ENCODE measurements around the gene S1PR5. TPM values are rescaled to one million over a fixed set of nuclear protein-coding genes. Genes with fewer than 3 reads are reported as not detected.

S1PR5 gene
- total RNA-seq, 3 donors from 2014 or later (not counting 1 experiment from before 2014, with no cell fraction given) = 307 to 433 (median 368) TPM

DNA sequence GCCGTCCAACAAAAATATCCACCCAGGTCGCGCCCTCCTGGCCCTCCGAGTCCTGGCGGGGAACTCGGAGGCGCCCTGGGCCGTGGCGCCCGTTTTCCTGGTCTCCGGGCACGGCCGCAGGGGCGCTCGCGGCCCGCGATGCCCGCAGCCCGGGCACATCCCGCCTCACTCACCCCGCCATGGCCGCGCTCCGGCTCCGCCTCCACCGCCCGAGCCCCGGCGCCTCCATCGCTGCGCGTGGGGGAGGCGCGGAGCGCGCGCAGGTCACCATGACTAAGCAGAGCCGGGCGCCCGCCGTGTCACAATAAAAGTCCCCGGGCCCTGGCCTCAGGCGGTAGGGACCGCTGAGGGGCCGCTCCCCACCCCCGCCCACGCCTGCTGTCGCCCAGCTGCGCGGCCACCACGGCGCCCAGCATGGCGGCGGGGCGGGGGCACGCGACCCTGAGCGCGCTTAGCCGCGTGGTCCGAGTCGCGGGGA is 14.7 kb downstream of the S1PR5 start:
- peaks cover 61% of the 10 kb centered on the region for H3K4me1 ChIP-seq (ENCODE audit: control insufficient read depth, insufficient read depth, low read length)
- Mint-ChIP-seq H3K4me3 (peak overlapping the region; percentile 88), H3K36me3 (no peaks in the 10 kb centered on the region), H3K4me1 (peaks cover 34 to 53% of the 10 kb centered on the region in 2 donors), H3K27me3 (ENCODE audit: low read depth in 2 of 2) (no peaks in the 10 kb centered on the region), H3K9me3 (no peaks in the 10 kb centered on the region), H3K27ac (peak overlapping the region; percentile 84 to 96)
- no peaks in the 10 kb centered on the region for H3K9me3 ChIP-seq (ENCODE audit: control insufficient read depth, insufficient read depth, low read length)
- peaks cover 13% of the 10 kb centered on the region for H3K36me3 ChIP-seq (ENCODE audit: control insufficient read depth, insufficient read depth, low read length)
- H3K4me3 ChIP-seq (ENCODE audit: low read length) = peak overlapping the region; percentile 99
- H3K27ac ChIP-seq (ENCODE audit: low read length) = peak overlapping the region; percentile 98
- TF ChIP-seq, protein P1, sequence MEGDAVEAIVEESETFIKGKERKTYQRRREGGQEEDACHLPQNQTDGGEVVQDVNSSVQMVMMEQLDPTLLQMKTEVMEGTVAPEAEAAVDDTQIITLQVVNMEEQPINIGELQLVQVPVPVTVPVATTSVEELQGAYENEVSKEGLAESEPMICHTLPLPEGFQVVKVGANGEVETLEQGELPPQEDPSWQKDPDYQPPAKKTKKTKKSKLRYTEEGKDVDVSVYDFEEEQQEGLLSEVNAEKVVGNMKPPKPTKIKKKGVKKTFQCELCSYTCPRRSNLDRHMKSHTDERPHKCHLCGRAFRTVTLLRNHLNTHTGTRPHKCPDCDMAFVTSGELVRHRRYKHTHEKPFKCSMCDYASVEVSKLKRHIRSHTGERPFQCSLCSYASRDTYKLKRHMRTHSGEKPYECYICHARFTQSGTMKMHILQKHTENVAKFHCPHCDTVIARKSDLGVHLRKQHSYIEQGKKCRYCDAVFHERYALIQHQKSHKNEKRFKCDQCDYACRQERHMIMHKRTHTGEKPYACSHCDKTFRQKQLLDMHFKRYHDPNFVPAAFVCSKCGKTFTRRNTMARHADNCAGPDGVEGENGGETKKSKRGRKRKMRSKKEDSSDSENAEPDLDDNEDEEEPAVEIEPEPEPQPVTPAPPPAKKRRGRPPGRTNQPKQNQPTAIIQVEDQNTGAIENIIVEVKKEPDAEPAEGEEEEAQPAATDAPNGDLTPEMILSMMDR (IDR thresholded peaks at IDR 0.05) = peak; percentile 30
- intact Hi-C loops (cut with micrococcal nuclease) = loop anchor here (1.0 to 2.0 kb wide), 3 partner anchors 21 to 150 kb away; partner anchors contain the start of gene KRI1
- DNase-seq = peak; percentile 91 to 92
- WGBS (ENCODE audit: insufficient coverage) = under 1% methylated on average over 65 of the region's 65 CpGs
- H3K27me3 ChIP-seq (ENCODE audit: control insufficient read depth, insufficient read depth, low read length) = no peaks in the 10 kb centered on the region
- ATAC-seq = peak; percentile 82 to 95 (median 86)

DNA sequence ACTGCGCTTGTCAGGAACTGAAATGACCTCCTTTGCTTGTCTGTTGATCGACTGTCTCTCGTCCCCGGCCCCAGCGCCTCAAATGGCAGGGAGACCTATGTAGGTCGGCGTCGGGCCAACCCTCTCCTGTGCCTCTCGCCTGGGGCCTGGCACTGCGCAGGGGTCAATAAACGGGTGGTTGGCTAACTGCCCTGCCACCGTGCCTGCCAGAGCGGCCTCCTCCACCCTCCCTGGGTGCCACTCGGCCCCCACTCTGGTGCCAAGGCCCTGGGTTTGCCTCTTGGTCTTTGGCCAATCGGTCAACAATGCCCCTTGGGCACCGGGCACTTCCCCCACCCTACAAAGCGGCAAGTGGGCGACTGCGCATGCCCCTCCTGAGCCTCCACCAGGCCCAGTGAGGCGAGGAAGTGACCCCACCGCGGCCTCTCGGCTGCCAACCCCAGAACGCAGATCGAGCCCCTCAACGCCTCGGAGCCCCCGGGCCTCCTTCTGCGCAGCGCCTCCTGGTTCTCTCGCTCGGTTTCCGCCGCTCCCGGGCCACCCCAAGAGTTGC is 15.2 kb downstream of the S1PR5 start:
- ATAC-seq (peak; percentile 5 to 10 (median 9)), DNase-seq (peak in 1 of 2 donors; percentile 36)
- TF ChIP-seq, protein P1 (IDR thresholded peaks at IDR 0.05) = no peak
- WGBS (ENCODE audit: insufficient coverage) = under 1% methylated on average over 35 of the region's 35 CpGs
- Histone ChIP-seq H3K4me1 (ENCODE audit: control insufficient read depth, insufficient read depth, low read length) (peaks cover 64% of the 10 kb centered on the region), H3K36me3 (ENCODE audit: control insufficient read depth, insufficient read depth, low read length) (peaks cover 14% of the 10 kb centered on the region), H3K4me3 (ENCODE audit: low read length) (peak overlapping the region; percentile 99), H3K27me3 (ENCODE audit: control insufficient read depth, insufficient read depth, low read length) (no peaks in the 10 kb centered on the region), H3K27ac (ENCODE audit: low read length) (peak overlapping the region; percentile 98), H3K9me3 (ENCODE audit: control insufficient read depth, insufficient read depth, low read length) (no peaks in the 10 kb centered on the region)
- Mint-ChIP-seq H3K9me3 (no peaks in the 10 kb centered on the region), H3K27me3 (ENCODE audit: low read depth in 2 of 2) (no peaks in the 10 kb centered on the region), H3K4me1 (peaks cover 37 to 56% of the 10 kb centered on the region in 2 donors), H3K4me3 (peak overlapping the region; percentile 88), H3K36me3 (no peaks in the 10 kb centered on the region), H3K27ac (peak overlapping the region; percentile 84 to 96)
- intact Hi-C loops (cut with micrococcal nuclease) = loop anchor here (1.0 to 2.0 kb wide), 3 partner anchors 21 to 151 kb away; partner anchors contain the start of gene KRI1

DNA sequence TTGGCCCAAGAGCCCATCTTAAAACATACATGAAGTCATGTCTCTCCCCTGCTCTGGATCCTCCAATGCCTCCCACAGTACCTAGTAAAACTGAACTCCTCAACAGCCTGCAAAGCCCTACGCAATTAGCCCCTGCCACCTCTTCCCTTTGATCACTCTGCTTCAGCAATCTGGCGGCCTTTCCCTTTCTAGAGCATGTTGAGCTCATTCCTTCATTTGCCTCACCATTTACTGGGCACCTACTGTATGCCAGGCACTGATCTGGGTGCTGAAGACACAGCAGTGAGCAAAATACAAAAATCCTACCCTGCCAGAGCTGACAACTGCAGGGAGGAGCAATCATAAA is 17.0 kb downstream of the S1PR5 start:
- TF ChIP-seq, protein P1 (IDR thresholded peaks at IDR 0.05) = no peak
- H3K27ac Mint-ChIP-seq = peak overlapping the region; percentile 74 to 75
- Histone ChIP-seq H3K27ac (ENCODE audit: low read length) (no peak overlapping the region), H3K9me3 (ENCODE audit: control insufficient read depth, insufficient read depth, low read length) (no peaks in the 10 kb centered on the region), H3K36me3 (ENCODE audit: control insufficient read depth, insufficient read depth, low read length) (peaks cover 20% of the 10 kb centered on the region), H3K4me1 (ENCODE audit: control insufficient read depth, insufficient read depth, low read length) (peaks cover 56% of the 10 kb centered on the region), H3K4me3 (ENCODE audit: low read length) (no peak overlapping the region), H3K27me3 (ENCODE audit: control insufficient read depth, insufficient read depth, low read length) (no peaks in the 10 kb centered on the region)
- intact Hi-C loops (cut with micrococcal nuclease) = no loop called here
- H3K27me3 Mint-ChIP-seq (ENCODE audit: low read depth in 2 of 2) = no peaks in the 10 kb centered on the region
- DNase-seq (no peak), ATAC-seq (no peak)
- peak overlapping the region; percentile 52 for H3K4me3 Mint-ChIP-seq
- no peaks in the 10 kb centered on the region for H3K36me3 Mint-ChIP-seq
- peaks cover 32 to 48% of the 10 kb centered on the region in 2 donors for H3K4me1 Mint-ChIP-seq
- H3K9me3 Mint-ChIP-seq = no peaks in the 10 kb centered on the region
- 96% methylated on average over 2 of the region's 2 CpGs for WGBS (ENCODE audit: insufficient coverage)

All from natural killer cell (primary cell).